IMR-90 (cell line): Measurements from ENCODE around the gene ALS2CL. TPM values are rescaled to one million over a fixed set of nuclear protein-coding genes. Genes with fewer than 3 reads are reported as not detected.

Experiments used
- ATAC-seq: fragments of 200-7000 bp; cut with Tn5 transposase; 2 replicates; pipeline ENCODE4 v1.9.1; 2020; ENCODE audit warnings: low read depth, mild to moderate bottlenecking, moderate library complexity
- BruUV-seq: library from RNA; stranded (reverse); fragments of 400-500 nt; replicated peaks from 2 replicates; lab custom pipeline; 2021; lab: Mats Ljungman, UMichigan
- CTCF ChIA-PET: fragments of 300-600 bp; formaldehyde crosslinking; extraction: SDS; loops from one replicate; lab custom pipeline; 2021; ENCODE audit warnings: antibody characterized with exemption; lab: Yijun Ruan, JAX
- POLR2A ChIA-PET: fragments of 300-600 bp; sonication (Branson Sonifier 250); formaldehyde crosslinking; loops from one replicate; lab custom pipeline; 2022; ENCODE audit warnings: antibody characterized with exemption; ENCODE audit not compliant: unreplicated experiment; lab: Charles Lee
- DNase-seq: peaks from one replicate; pipeline ENCODE4 v3.0.0; 2013
- H2AFZ ChIP-seq: replicated peaks from 2 replicates; pipeline ENCODE3; 2013; ENCODE audit warnings: low read length, mild to moderate bottlenecking; ENCODE audit not compliant: poor library complexity
- H2AK5ac ChIP-seq: 2 replicates; pipeline ENCODE4 v1.6.1; 2013; ENCODE audit warnings: low read depth, low read length, inconsistent platforms
- H2AK9ac ChIP-seq: replicated peaks from 2 replicates; pipeline ENCODE3; 2013; ENCODE audit warnings: mild to moderate bottlenecking, low read depth, low read length, moderate library complexity; ENCODE audit not compliant: poor library complexity
- H2BK120ac ChIP-seq: 2 replicates; pipeline ENCODE4 v1.6.1; 2013; ENCODE audit warnings: low read depth, low read length, inconsistent platforms
- H2BK15ac ChIP-seq: 3 replicates; pipeline ENCODE4 v1.6.1; 2013; ENCODE audit warnings: low read depth, low read length, inconsistent platforms
- H2BK20ac ChIP-seq: 2 replicates; pipeline ENCODE4 v1.6.1; 2013; ENCODE audit warnings: low read depth, mild to moderate bottlenecking, inconsistent platforms, low read length, moderate library complexity
- H2BK5ac ChIP-seq: 2 replicates; pipeline ENCODE4 v1.6.1; 2013; ENCODE audit warnings: mild to moderate bottlenecking, low read depth, low read length, inconsistent platforms; ENCODE audit not compliant: poor library complexity, severe bottlenecking
- H3K14ac ChIP-seq: replicated peaks from 2 replicates; pipeline ENCODE4 v1.6.1; 2013; ENCODE audit warnings: low read depth, low read length, inconsistent platforms
- H3K18ac ChIP-seq: 2 replicates; pipeline ENCODE4 v1.6.1; 2013; ENCODE audit warnings: low read depth, low read length, control low read depth
- H3K23ac ChIP-seq: 2 replicates; pipeline ENCODE4 v1.6.1; 2013; ENCODE audit warnings: low read depth, low read length, inconsistent platforms
- H3K27ac ChIP-seq: 2 replicates; pipeline ENCODE4 v1.5.1; 2013; ENCODE audit warnings: mild to moderate bottlenecking, control low read depth, low read length; ENCODE audit not compliant: insufficient read depth
- H3K27me3 ChIP-seq: 2 replicates; pipeline ENCODE4 v1.6.1; 2013; ENCODE audit warnings: low read length; ENCODE audit not compliant: control insufficient read depth, insufficient read depth
- H3K36me3 ChIP-seq: 2 replicates; pipeline ENCODE4 v1.6.1; 2013; ENCODE audit warnings: low read length, mixed read lengths; ENCODE audit not compliant: control insufficient read depth, insufficient read depth
- H3K4ac ChIP-seq: 2 replicates; pipeline ENCODE4 v1.6.1; 2013; ENCODE audit warnings: low read depth, low read length, inconsistent platforms
- H3K4me1 ChIP-seq: 2 replicates; pipeline ENCODE4 v1.6.1; 2013; ENCODE audit warnings: low read length, mixed read lengths; ENCODE audit not compliant: control insufficient read depth, insufficient read depth
- H3K4me2 ChIP-seq: 2 replicates; pipeline ENCODE4 v1.6.1; 2013; ENCODE audit warnings: low read depth, mild to moderate bottlenecking, control low read depth, low read length, moderate library complexity
- H3K4me3 ChIP-seq: 2 replicates; pipeline ENCODE4 v1.5.1; 2013; ENCODE audit warnings: low read depth, mild to moderate bottlenecking, control low read depth, low read length, moderate library complexity; ENCODE audit not compliant: insufficient read depth
- H3K56ac ChIP-seq: 2 replicates; pipeline ENCODE4 v1.6.1; 2013; ENCODE audit warnings: low read length, inconsistent platforms; ENCODE audit not compliant: insufficient read depth; ENCODE audit errors: extremely low read depth
- H3K79me1 ChIP-seq, 2 experiments: 2 replicates each; pipeline ENCODE4 v1.6.1; 2013; ENCODE audit warnings: low read length in 2 of 2, inconsistent platforms in 1 of 2, low read depth in 1 of 2
- H3K9ac ChIP-seq: 2 replicates; pipeline ENCODE4 v1.6.1; 2013; ENCODE audit warnings: low read depth, low read length, control low read depth
- H3K9me1 ChIP-seq: 2 replicates; pipeline ENCODE4 v1.6.1; 2013; ENCODE audit warnings: low read length, inconsistent platforms; ENCODE audit not compliant: insufficient read depth
- H3K9me3 ChIP-seq: 2 replicates; pipeline ENCODE4 v1.6.1; 2013; ENCODE audit warnings: low read length; ENCODE audit not compliant: control insufficient read depth, insufficient read depth
- H4K20me1 ChIP-seq: 2 replicates; pipeline ENCODE4 v1.6.1; 2013; ENCODE audit warnings: low read length, inconsistent platforms; ENCODE audit not compliant: insufficient read depth
- H4K5ac ChIP-seq: 2 replicates; pipeline ENCODE4 v1.6.1; 2013; ENCODE audit warnings: mild to moderate bottlenecking, low read depth, low read length, control low read depth
- H4K8ac ChIP-seq, 2 experiments: 2 replicates each; pipeline ENCODE4 v1.6.1; 2013; ENCODE audit warnings: low read depth in 2 of 2, low read length in 2 of 2, control low read depth in 1 of 2, inconsistent platforms in 1 of 2
- H4K91ac ChIP-seq: 2 replicates; pipeline ENCODE4 v1.6.1; 2013; ENCODE audit warnings: low read depth, low read length, inconsistent platforms; ENCODE audit not compliant: insufficient read depth
- BHLHE40 ChIP-seq: fragments of 150-350 bp; IDR thresholded peaks from 2 replicates; pipeline ENCODE4 v1.6.1; 2016; ENCODE audit warnings: mild to moderate bottlenecking, low read depth, low read length
- CEBPB ChIP-seq: IDR thresholded peaks from 2 replicates; pipeline ENCODE4 v1.6.1; 2012; ENCODE audit warnings: low read depth, low read length, improper control_type of control experiment
- CHD1 ChIP-seq: IDR thresholded peaks from 2 replicates; pipeline ENCODE4 v1.6.1; 2012; ENCODE audit warnings: low read depth, low read length, improper control_type of control experiment
- ELK1 ChIP-seq: fragments of 150-350 bp; IDR thresholded peaks from 2 replicates; pipeline ENCODE4 v1.6.1; 2016; ENCODE audit warnings: low read depth, mild to moderate bottlenecking, low read length, moderate library complexity, borderline replicate concordance
- FOS ChIP-seq: fragments of 150-350 bp; IDR thresholded peaks from 2 replicates; pipeline ENCODE4 v1.6.1; 2016; ENCODE audit warnings: low read depth, low read length
- MAFK ChIP-seq: IDR thresholded peaks from 2 replicates; pipeline ENCODE4 v1.6.1; 2012; ENCODE audit warnings: low read depth, low read length, improper control_type of control experiment
- MAZ ChIP-seq: IDR thresholded peaks from 2 replicates; pipeline ENCODE4 v1.6.1; 2012; ENCODE audit warnings: low read depth, mild to moderate bottlenecking, low read length, improper control_type of control experiment, moderate library complexity, borderline replicate concordance
- MXI1 ChIP-seq: IDR thresholded peaks from 2 replicates; pipeline ENCODE4 v1.6.1; 2012; ENCODE audit warnings: low read depth, mild to moderate bottlenecking, low read length, moderate library complexity, borderline replicate concordance
- NFE2L2 ChIP-seq: fragments of 150-350 bp; IDR thresholded peaks from 2 replicates; pipeline ENCODE4 v1.6.1; 2016; ENCODE audit warnings: low read depth, mild to moderate bottlenecking, low read length
- POLR2A ChIP-seq: IDR thresholded peaks from 2 replicates; pipeline ENCODE4 v1.6.1; 2012; ENCODE audit warnings: mild to moderate bottlenecking, low read depth, low read length
- RAD21 ChIP-seq: IDR thresholded peaks from 2 replicates; pipeline ENCODE4 v1.6.1; 2012; ENCODE audit warnings: low read length, improper control_type of control experiment
- SMC3 ChIP-seq: fragments of 150-350 bp; IDR thresholded peaks from 2 replicates; pipeline ENCODE4 v1.6.1; 2016; ENCODE audit warnings: low read depth, mild to moderate bottlenecking, antibody characterized with exemption, low read length, moderate library complexity
- USF2 ChIP-seq: fragments of 150-350 bp; IDR thresholded peaks from 2 replicates; pipeline ENCODE4 v1.6.1; 2017; ENCODE audit warnings: mild to moderate bottlenecking, antibody characterized with exemption, low read length, low read depth
- WGBS, 2 experiments: methylation state at CpG; one replicate each; pipeline versions ENCODE4 v1.1.5 to v1.1.7; 2013; ENCODE audit warnings: missing lambda C conversion rate in 2 of 2; ENCODE audit not compliant: insufficient read length in 1 of 2; ENCODE audit errors: extremely low coverage in 2 of 2; 5-methylcytosine and 5-hydroxymethylcytosine counted together
- dilution Hi-C: fragments of 300-500 bp; cut with HindIII; formaldehyde crosslinking; loops from one replicate; pipeline ENCODE4 v1.14.3; 2018; ENCODE audit warnings: low sequenced_read_pairs; ENCODE audit not compliant: unreplicated experiment
- in situ Hi-C: fragments of 300-500 bp; cut with MboI; formaldehyde crosslinking; loops from 3 replicates; pipeline ENCODE4 v1.14.3; 2019; ENCODE audit warnings: low sequenced_read_pairs, inconsistent platforms, mixed read lengths
- intact Hi-C: fragments of 100-400 bp; cut with micrococcal nuclease; formaldehyde crosslinking; loops from 2 replicates; pipeline ENCODE4 v1.10.0; 2022
- polyA plus RNA-seq, 3 experiments: library from polyadenylated mRNA; depleted of rRNA; stranded (reverse); fragments of >200 nt; gene quantifications; 2 replicates each; pipeline ENCODE4 v1.2.3, GENCODE V29; 2012; ENCODE audit warnings: low replicate concordance in 1 of 3
- total RNA-seq: library from RNA; depleted of rRNA; stranded (reverse); fragments of >200 nt; gene quantifications from 2 replicates; pipeline ENCODE4 v1.2.3, GENCODE V29; 2012

ALS2CL gene
- total and polyA plus RNA-seq, 2 of the 4 experiments (the other 2 are of a cell fraction), result 2.2 to 4.8 TPM

- Histone ChIP-seq H3K9me3 (no peaks in the 10 kb centered on the region), H4K91ac (no peak overlapping the region), H3K56ac (no peak overlapping the region), H3K14ac (no peak overlapping the region), H2AFZ (no peak overlapping the region), H2BK20ac (no peak overlapping the region), H3K18ac (no peak overlapping the region), H2AK9ac (no peak overlapping the region), H3K27ac (no peak overlapping the region), H3K27me3 (peaks cover 16% of the 10 kb centered on the region; the same call in 1 of the 2 replicates), H4K20me1 (peaks cover 3% of the 10 kb centered on the region; the same call in 1 of the 2 replicates), H3K79me1 (no peaks in the 10 kb centered on the region), H3K9me1 (no peaks in the 10 kb centered on the region; the same call in 1 of the 2 replicates), H4K5ac (no peak overlapping the region), H3K4me2 (no peak overlapping the region), H3K23ac (no peak overlapping the region), H2BK5ac (no peak overlapping the region), H3K4me1 (peaks cover 3% of the 10 kb centered on the region; the same call in 1 of the 2 replicates), H3K4me3 (no peak overlapping the region), H3K4ac (no peak overlapping the region), H2BK120ac (no peak overlapping the region), H4K8ac (no peak overlapping the region), H2AK5ac (no peak overlapping the region), H3K36me3 (no peaks in the 10 kb centered on the region), H3K9ac (no peak overlapping the region), H2BK15ac (no peak overlapping the region)
- ChIA-PET POLR2A (no interaction called here), CTCF (no interaction called here)
- 100% methylated on average over 2 of the region's 6 CpGs; no CpG with 5 or more reads in 1 of the 2 experiments for WGBS, 2 experiments
- no peak for TF ChIP-seq MAFK
- no peak for TF ChIP-seq BHLHE40
- no peak for TF ChIP-seq POLR2A
- TF ChIP-seq CHD1, result no peak
- no peak for TF ChIP-seq ELK1
- no peak for TF ChIP-seq FOS
- TF ChIP-seq USF2, result no peak
- TF ChIP-seq SMC3, result no peak
- TF ChIP-seq RAD21, result no peak
- TF ChIP-seq MAZ, result no peak
- TF ChIP-seq MXI1, result no peak
- TF ChIP-seq CEBPB, result no peak
- TF ChIP-seq NFE2L2, result no peak
- no TSS peak for BruUV-seq
- intact Hi-C loops, result no loop called here
- in situ Hi-C loops, result loop anchor here (25.0 kb wide), 1 partner anchor 653 kb away; no protein-coding TSS in a partner anchor
- ATAC-seq (no peak), DNase-seq (no peak)
- dilution Hi-C loops, result no loop called here
Observed at GRCh38 chr3:46709721-46710120, 16.2 kb upstream of the ALS2CL start.
